HG02852 (cell line): ENCODE measurements around the gene FKBP14.

ENCODE experiments used
- ATAC-seq: cut with Tn5 transposase; IDR thresholded peaks from one replicate; pipeline ENCODE4 v1.9.1; 2021; ENCODE audit warnings: mild to moderate bottlenecking, moderate library complexity; ENCODE audit not compliant: unreplicated experiment

Gene FKBP14

GRCh38 chr7:30036220-30036619 lies 9.7 kb upstream of the FKBP14 start:
- no peak for ATAC-seq

GRCh38 chr7:30034501-30034900 lies 8.0 kb upstream of the FKBP14 start:
- ATAC-seq = no peak

DNA sequence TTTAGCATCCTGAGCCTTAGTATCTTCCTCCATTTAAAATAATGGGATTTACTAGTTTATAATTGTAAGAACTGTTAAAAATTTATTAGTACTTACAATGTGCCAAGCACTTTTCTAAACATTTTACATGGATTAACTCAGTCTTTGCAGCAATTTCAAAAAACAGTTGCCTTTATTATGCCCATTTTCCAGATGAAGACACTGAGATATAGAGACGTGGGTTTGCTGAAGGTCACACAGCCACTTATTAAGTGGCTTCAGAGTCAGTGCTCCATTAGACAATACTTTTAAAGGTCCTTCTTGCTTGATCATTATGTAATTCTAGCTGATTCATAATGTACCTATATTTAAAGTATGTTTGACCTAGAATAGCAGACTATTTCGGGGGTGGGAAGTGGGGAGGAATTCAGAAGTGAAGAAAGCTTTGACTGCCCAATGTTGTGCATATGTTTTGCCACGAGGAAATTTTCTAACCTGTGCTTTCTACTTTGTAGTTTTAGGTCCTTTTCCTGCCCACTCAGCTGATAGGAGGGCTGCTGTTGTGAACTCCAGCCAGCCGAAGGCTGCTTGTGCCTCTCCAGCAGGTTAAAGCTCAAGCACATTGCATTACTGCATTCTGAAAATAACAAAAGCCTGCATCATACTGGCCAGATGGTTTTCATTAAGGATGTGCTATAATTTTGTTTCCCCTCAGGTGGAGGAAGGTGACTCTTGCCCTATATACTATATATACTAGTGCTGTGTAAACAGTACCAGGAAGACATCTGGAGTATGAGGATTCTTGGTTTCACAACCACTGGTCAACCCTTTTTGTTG lies 6.0 kb upstream of the FKBP14 start:
- ATAC-seq = no peak

DNA sequence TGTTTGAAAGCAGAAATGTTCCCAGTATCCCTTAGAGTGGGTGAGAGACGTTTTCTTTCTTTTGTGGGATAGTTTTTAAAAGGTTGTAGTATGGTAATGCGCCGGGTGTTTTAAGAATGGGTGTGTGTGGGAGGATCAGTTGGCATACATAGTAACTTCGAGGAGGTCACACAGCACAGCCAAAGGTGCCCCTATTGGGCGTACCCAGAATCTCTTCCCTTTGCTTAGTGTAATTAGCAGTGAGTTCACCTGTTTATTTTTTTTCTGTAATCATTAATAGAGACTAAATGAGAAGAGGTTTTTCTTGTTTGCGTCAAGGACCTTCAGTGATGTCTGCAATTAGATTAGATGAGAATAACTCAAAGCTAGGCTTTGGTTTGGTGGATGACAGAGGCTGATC lies 3.2 kb upstream of the FKBP14 start:
- no peak for ATAC-seq

- peak; percentile 18 for ATAC-seq
Measured at GRCh38 chr7:30028749-30029635, 2.5 kb upstream of the FKBP14 start.

DNA sequence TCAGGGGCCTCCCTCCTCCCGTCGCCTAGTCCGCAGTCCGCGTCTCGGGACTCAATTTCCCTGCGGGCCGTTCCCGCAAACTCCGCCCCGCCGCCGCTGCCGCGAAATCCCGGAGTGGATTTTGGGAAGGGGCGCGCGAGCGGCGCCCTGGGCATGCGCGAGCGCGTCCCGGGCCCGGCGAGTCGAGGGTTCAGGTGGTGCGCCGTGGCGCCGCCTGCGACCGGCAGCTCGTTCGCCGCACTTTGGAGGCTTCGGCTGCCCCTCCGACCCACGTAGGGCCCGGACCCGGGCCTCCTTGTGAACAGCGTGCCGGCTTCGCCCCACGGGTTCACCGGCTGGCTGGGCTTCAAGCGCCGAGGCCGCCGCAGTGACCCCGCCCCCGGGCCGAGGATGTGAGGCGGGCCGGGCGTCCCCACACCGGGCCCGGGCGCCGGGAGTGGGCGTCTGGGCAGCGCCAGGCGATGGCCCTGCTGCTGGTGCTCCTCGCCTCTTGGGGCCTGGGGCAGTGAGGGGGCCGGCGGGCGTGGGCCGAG lies 1.8 kb upstream of the FKBP14 start, which contains the start of gene PLEKHA8:
PLEKHA8 (plus strand) TSS at position 197 of the 533 bp plus-strand sequence. CDS start 351 bp downstream, outside the sequence.
- ATAC-seq = peak; percentile 54

- peak; percentile 0 for ATAC-seq
Measured at GRCh38 chr7:30027740-30028215, 1.3 kb upstream of the FKBP14 start.

- ATAC-seq = no peak
Measured at GRCh38 chr7:30027065-30027456, 559 bp upstream of the FKBP14 start.

DNA sequence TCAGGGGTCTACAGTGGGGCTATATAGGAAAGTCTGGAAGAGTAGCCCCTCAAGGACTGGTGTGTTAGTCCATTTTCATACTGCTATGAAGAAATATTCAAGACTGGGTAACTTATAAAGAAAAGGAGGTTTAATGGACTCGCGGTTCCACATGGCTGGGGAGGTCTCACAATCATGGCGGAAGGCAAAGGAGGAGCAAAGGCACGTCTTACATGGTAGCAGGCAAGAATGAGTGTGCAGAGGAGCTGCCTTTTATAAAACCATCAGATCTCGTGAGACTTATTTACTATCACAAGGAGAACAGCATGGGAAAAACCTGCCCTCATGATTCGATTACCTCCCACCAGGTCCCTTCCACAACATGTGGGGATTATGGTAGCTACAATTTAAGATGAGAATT lies 3.0 kb downstream of the FKBP14 start:
- ATAC-seq = no peak

- ATAC-seq = no peak
Measured at GRCh38 chr7:30022991-30023390, 3.5 kb downstream of the FKBP14 start.

GRCh38 chr7:30020535-30020934 lies 6.0 kb downstream of the FKBP14 start:
- ATAC-seq = no peak

DNA sequence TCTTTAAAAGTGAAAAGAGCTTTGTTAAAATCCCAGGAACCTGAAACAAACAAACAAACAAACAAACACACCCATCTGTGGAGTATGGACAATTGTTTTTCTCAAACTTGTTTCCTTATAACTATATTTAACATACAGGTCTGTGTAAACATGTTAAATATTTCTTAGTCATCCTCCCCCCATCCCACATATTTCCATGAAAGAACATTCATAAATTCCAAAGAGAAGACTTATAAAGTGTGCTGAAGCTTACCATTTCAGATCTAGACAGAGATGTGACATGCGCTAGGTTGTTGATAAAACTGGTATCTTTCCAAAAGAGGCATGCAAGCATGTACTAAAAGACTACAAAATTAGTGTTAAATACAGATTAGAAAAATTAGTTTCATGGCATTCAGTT lies 6.5 kb downstream of the FKBP14 start:
- no peak for ATAC-seq

DNA sequence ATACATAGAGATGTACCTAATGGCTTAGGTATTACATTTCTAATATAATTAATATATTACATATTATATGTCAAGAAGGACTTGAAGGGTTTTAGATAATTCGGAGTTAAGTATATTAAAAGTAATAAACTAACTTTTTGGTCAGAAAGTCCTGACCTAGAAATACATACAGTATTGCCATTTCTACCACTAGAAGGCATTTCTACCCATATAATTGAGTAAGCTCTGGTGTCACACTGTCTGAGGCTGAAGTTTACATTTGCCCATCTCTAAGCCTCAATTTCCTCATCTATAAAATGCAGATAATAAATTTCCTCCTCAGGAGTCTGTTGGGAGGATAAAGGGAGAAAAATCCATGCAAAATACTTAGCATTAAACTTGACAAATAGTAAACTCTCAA lies 7.1 kb downstream of the FKBP14 start:
- no peak for ATAC-seq

GRCh38 chr7:30018451-30018850 lies 8.1 kb downstream of the FKBP14 start:
- no peak for ATAC-seq

GRCh38 chr7:30012757-30013156 lies 13.7 kb downstream of the FKBP14 start:
- no peak for ATAC-seq

- no peak for ATAC-seq
Measured at GRCh38 chr7:30010021-30010420, 16.5 kb downstream of the FKBP14 start.

DNA sequence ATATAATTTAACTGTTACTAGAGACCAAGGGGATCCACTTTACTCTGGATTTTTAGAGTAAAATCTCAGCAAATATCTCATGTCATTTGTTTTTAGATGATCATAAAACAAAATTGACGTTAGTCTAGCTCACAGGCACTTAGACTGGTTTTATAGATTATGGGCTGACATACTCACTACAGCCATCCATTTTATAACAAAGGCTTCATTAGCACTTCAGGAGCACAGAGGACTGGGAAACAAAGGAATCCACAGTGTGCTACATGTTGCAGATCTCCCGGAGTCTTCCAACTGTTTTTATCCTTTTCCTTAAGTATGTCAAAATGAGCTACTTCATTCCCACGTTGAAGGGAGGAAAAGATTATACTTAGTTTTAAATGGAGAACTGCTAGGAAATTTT lies 21.0 kb downstream of the FKBP14 start:
- ATAC-seq = no peak

GRCh38 chr7:30003098-30003497 lies 23.4 kb downstream of the FKBP14 start:
- ATAC-seq = no peak

- ATAC-seq = no peak
Measured at GRCh38 chr7:30001998-30002397, 24.5 kb downstream of the FKBP14 start.

- no peak for ATAC-seq
Measured at GRCh38 chr7:29998489-29998888, 28.0 kb downstream of the FKBP14 start.

GRCh38 chr7:29996321-29996720 lies 30.2 kb downstream of the FKBP14 start:
- ATAC-seq = no peak
